Astrocyte (in vitro differentiated cells and primary cell): ENCODE results near the gene ABI1. TPM values are rescaled to one million over a fixed set of nuclear protein-coding genes. Genes with fewer than 3 reads are reported as not detected.

ENCODE experiments used
- DNase-seq: peaks from one replicate; pipeline ENCODE4 v3.0.0-alpha.2; 2010; ENCODE audit warnings: low read depth
- FAIRE-seq: peaks from 2 replicates; lab custom pipeline; 2011; peaks lifted over from hg19 to GRCh38; lab: Jason Lieb, UNC
- H2AFZ ChIP-seq: 2 replicates; pipeline ENCODE4 v1.6.0; 2012; ENCODE audit warnings: low read depth, low read length, inconsistent platforms
- H3K27ac ChIP-seq: 2 replicates; pipeline ENCODE4 v1.5.1; 2011; ENCODE audit warnings: low read depth, low read length, inconsistent platforms
- H3K27me3 ChIP-seq: 2 replicates; pipeline ENCODE4 v1.6.0; 2011; ENCODE audit warnings: low read length, inconsistent platforms; ENCODE audit not compliant: insufficient read depth
- H3K36me3 ChIP-seq: 2 replicates; pipeline ENCODE4 v1.5.1; 2011; ENCODE audit warnings: low read length, inconsistent platforms; ENCODE audit not compliant: insufficient read depth
- H3K4me1 ChIP-seq: 2 replicates; pipeline ENCODE4 v1.5.1; 2011; ENCODE audit warnings: low read length, inconsistent platforms; ENCODE audit not compliant: insufficient read depth
- H3K4me2 ChIP-seq: 2 replicates; pipeline ENCODE4 v1.6.0; 2012; ENCODE audit warnings: low read length, inconsistent platforms
- H3K4me3 ChIP-seq: 2 replicates; pipeline ENCODE4 v1.5.1; 2011; ENCODE audit warnings: low read depth, mild to moderate bottlenecking, low read length, inconsistent platforms; ENCODE audit not compliant: insufficient read depth
- H3K79me2 ChIP-seq: 2 replicates; pipeline ENCODE4 v1.6.0; 2012; ENCODE audit warnings: mild to moderate bottlenecking, low read length, inconsistent platforms; ENCODE audit not compliant: insufficient read depth
- H3K9ac ChIP-seq: 2 replicates; pipeline ENCODE4 v1.6.0; 2012; ENCODE audit warnings: mild to moderate bottlenecking, low read length, inconsistent platforms
- H3K9me3 ChIP-seq: 2 replicates; pipeline ENCODE4 v1.5.1; 2012; ENCODE audit warnings: low read depth, mild to moderate bottlenecking, low read length, inconsistent platforms; ENCODE audit not compliant: insufficient read depth
- H4K20me1 ChIP-seq: 2 replicates; pipeline ENCODE4 v1.6.0; 2012; ENCODE audit warnings: low read length, inconsistent platforms; ENCODE audit not compliant: insufficient read depth
- H3K27ac Mint-ChIP-seq: one replicate; pipeline ENCODE4 v1.8.0; 2021; ENCODE audit warnings: mild to moderate bottlenecking, mixed read lengths; ENCODE audit not compliant: unreplicated experiment
- H3K27me3 Mint-ChIP-seq: one replicate; pipeline ENCODE4 v1.8.0; 2021; ENCODE audit warnings: low read depth, mixed read lengths; ENCODE audit not compliant: unreplicated experiment
- H3K36me3 Mint-ChIP-seq: one replicate; pipeline ENCODE4 v1.8.0; 2021; ENCODE audit warnings: low read depth, mixed read lengths; ENCODE audit not compliant: unreplicated experiment
- H3K4me1 Mint-ChIP-seq: one replicate; pipeline ENCODE4 v1.8.0; 2021; ENCODE audit warnings: low read depth, mixed read lengths; ENCODE audit not compliant: unreplicated experiment
- H3K4me3 Mint-ChIP-seq: one replicate; pipeline ENCODE4 v1.8.0; 2021; ENCODE audit warnings: mild to moderate bottlenecking, moderate library complexity, mixed read lengths; ENCODE audit not compliant: unreplicated experiment
- H3K9me3 Mint-ChIP-seq: one replicate; pipeline ENCODE4 v1.8.0; 2021; ENCODE audit warnings: mild to moderate bottlenecking, mixed read lengths; ENCODE audit not compliant: unreplicated experiment
- CTCF ChIP-seq: IDR thresholded peaks from 2 replicates; pipeline ENCODE4 v1.5.1; 2011; ENCODE audit warnings: low read depth, mild to moderate bottlenecking, inconsistent platforms, low read length, moderate library complexity; ENCODE audit not compliant: insufficient read depth
- EZH2 ChIP-seq: IDR thresholded peaks from 2 replicates; pipeline ENCODE4 v1.6.1; 2012; ENCODE audit warnings: mild to moderate bottlenecking, low read length, inconsistent platforms; ENCODE audit not compliant: insufficient read depth
- total RNA-seq: library from RNA; stranded (reverse); gene quantifications from 2 replicates; pipeline ENCODE4 v1.2.1, GENCODE V29; 2021

ABI1 gene
- total RNA-seq, 1 donor from 2014 or later = 65.1 TPM

GRCh38 chr10:26839966-26840627 is 20.7 kb downstream of the ABI1 start:
- H2AFZ ChIP-seq = no peak overlapping the region
- no peak overlapping the region for H3K4me3 Mint-ChIP-seq
- no peak overlapping the region for H3K27ac Mint-ChIP-seq
- H4K20me1 ChIP-seq = peaks cover 89% of the 10 kb centered on the region
- TF ChIP-seq CTCF = no peak
- no peak for TF ChIP-seq EZH2
- H3K4me3 ChIP-seq = no peak overlapping the region
- H3K27me3 Mint-ChIP-seq = no peaks in the 10 kb centered on the region
- H3K27ac ChIP-seq = no peak overlapping the region
- H3K9ac ChIP-seq = no peak overlapping the region
- no peaks in the 10 kb centered on the region for H3K9me3 ChIP-seq
- H3K4me1 Mint-ChIP-seq = peaks cover 31% of the 10 kb centered on the region
- H3K4me1 ChIP-seq = no peaks in the 10 kb centered on the region
- peaks cover 99% of the 10 kb centered on the region for H3K79me2 ChIP-seq
- no peaks in the 10 kb centered on the region for H3K27me3 ChIP-seq
- no peaks in the 10 kb centered on the region for H3K36me3 Mint-ChIP-seq
- no peak for FAIRE-seq
- H3K9me3 Mint-ChIP-seq = no peaks in the 10 kb centered on the region
- no peaks in the 10 kb centered on the region for H3K36me3 ChIP-seq
- peak; percentile 56 for DNase-seq
- H3K4me2 ChIP-seq = no peak overlapping the region

- H3K36me3 ChIP-seq = no peaks in the 10 kb centered on the region
- Mint-ChIP-seq H3K4me1 (peaks cover 28% of the 10 kb centered on the region), H3K9me3 (no peaks in the 10 kb centered on the region), H3K4me3 (no peak overlapping the region), H3K27ac (no peak overlapping the region), H3K27me3 (no peaks in the 10 kb centered on the region), H3K36me3 (no peaks in the 10 kb centered on the region)
- peaks cover 92% of the 10 kb centered on the region for H4K20me1 ChIP-seq
- no peak overlapping the region for H3K4me2 ChIP-seq
- H3K9ac ChIP-seq = no peak overlapping the region
- no peak for FAIRE-seq
- DNase-seq = no peak
- H3K9me3 ChIP-seq = no peaks in the 10 kb centered on the region
- no peaks in the 10 kb centered on the region for H3K27me3 ChIP-seq
- peaks cover 99% of the 10 kb centered on the region for H3K79me2 ChIP-seq
- TF ChIP-seq EZH2 (no peak), CTCF (no peak)
- H3K4me1 ChIP-seq = no peaks in the 10 kb centered on the region
- no peak overlapping the region for H3K4me3 ChIP-seq
- no peak overlapping the region for H3K27ac ChIP-seq
- H2AFZ ChIP-seq = no peak overlapping the region
These were observed 23.6 kb downstream of the ABI1 start for GRCh38 chr10:26837139-26837538.

GRCh38 chr10:26835025-26835424 is 25.7 kb downstream of the ABI1 start:
- H3K36me3 ChIP-seq = no peaks in the 10 kb centered on the region

More at GRCh38 chr10:26835025-26835424, 25.7 kb downstream of the ABI1 start:
- Histone ChIP-seq H3K4me2 (no peak overlapping the region), H4K20me1 (peaks cover 93% of the 10 kb centered on the region), H3K79me2 (peaks cover 99% of the 10 kb centered on the region), H3K9ac (no peak overlapping the region), H3K4me3 (no peak overlapping the region), H3K27ac (no peak overlapping the region), H2AFZ (no peak overlapping the region), H3K4me1 (no peaks in the 10 kb centered on the region), H3K27me3 (no peaks in the 10 kb centered on the region), H3K9me3 (no peaks in the 10 kb centered on the region)
- Mint-ChIP-seq H3K4me3 (no peak overlapping the region), H3K9me3 (no peaks in the 10 kb centered on the region), H3K36me3 (no peaks in the 10 kb centered on the region), H3K4me1 (peaks cover 23% of the 10 kb centered on the region), H3K27me3 (no peaks in the 10 kb centered on the region), H3K27ac (no peak overlapping the region)
- TF ChIP-seq CTCF (no peak), EZH2 (no peak)
- FAIRE-seq = no peak
- DNase-seq = no peak
